Testis (tissue), 2 donors: ENCODE results near the gene ALG12.

ENCODE experiments used
- CTCF ChIP-seq, 3 experiments: fragments of 450-650 bp in 2 of 3; fragments of 200-600 bp in 1 of 3; sonication (generic) in 1 of 3; IDR thresholded peaks; one replicate each; pipeline ENCODE4 v1.5.1; 2016 to 2019; ENCODE audit warnings: antibody characterized with exemption in 3 of 3, mild to moderate bottlenecking in 2 of 3, moderate library complexity in 1 of 3
- POLR2A ChIP-seq: fragments of 450-650 bp; IDR thresholded peaks from one replicate; pipeline ENCODE4 v1.6.1; 2017; ENCODE audit warnings: antibody characterized with exemption, mild to moderate bottlenecking, moderate library complexity

GRCh38 chr22:49928185-49928495, 9.9 kb upstream of the ALG12 start:
- no peak for TF ChIP-seq CTCF (IDR thresholded peaks at IDR 0.05)
- no peak for TF ChIP-seq POLR2A
